K562 (cell line): ENCODE results near the gene SIGMAR1. TPM values are rescaled to one million over a fixed set of nuclear protein-coding genes. Genes with fewer than 3 reads are reported as not detected.

Source experiments
- ATAC-seq: fragments of 200-7000 bp; cut with Tn5 transposase; 3 replicates; pipeline ENCODE4 v1.9.1; 2020; ENCODE audit warnings: moderate library complexity
- BruUV-seq: library from RNA; stranded (reverse); fragments of 400-500 nt; replicated peaks from 2 replicates; lab custom pipeline; 2021; lab: Mats Ljungman, UMichigan
- CTCF ChIA-PET: fragments of 300-600 bp; formaldehyde crosslinking; extraction: SDS; loops from one replicate; lab custom pipeline; 2021; ENCODE audit warnings: low intra/inter-chr PET ratio; lab: Yijun Ruan, JAX
- POLR2A ChIA-PET: fragments of 300-600, 350-650 bp; sonication (Branson Sonifier 250); formaldehyde crosslinking; extraction: SDS; loops from one replicate; lab custom pipeline; 2021; ENCODE audit warnings: antibody characterized with exemption, inconsistent platforms; lab: Yijun Ruan, JAX
- DNase-seq, 4 experiments: peaks; one replicate each; pipeline versions ENCODE4 v3.0.0 to v3.0.0-alpha.2; 2011 to 2018; ENCODE audit warnings: low spot score in 3 of 4, mixed read lengths in 3 of 4; ENCODE audit errors: extremely low read depth in 1 of 4
- FAIRE-seq: peaks from 2 replicates; lab custom pipeline; 2011; peaks lifted over from hg19 to GRCh38; lab: Jason Lieb, UNC
- H2AFZ ChIP-seq: 2 replicates; pipeline ENCODE4 v1.6.0; 2011; ENCODE audit warnings: low read depth, low read length, control low read depth, inconsistent platforms
- H3K27ac ChIP-seq: fragments of 200-600 bp; 3 replicates; pipeline ENCODE4 v1.8.0; 2011; ENCODE audit warnings: low read depth, mild to moderate bottlenecking, control low read depth, inconsistent platforms, low read length, moderate library complexity, mixed read lengths; ENCODE audit errors: extremely low read depth
- H3K27me3 ChIP-seq, 2 experiments: fragments of 300-600 bp in 1 of 2; 2 replicates in 1 of 2; 3 replicates in 1 of 2; pipeline versions ENCODE4 v1.6.0 to v1.8.0; 2011; ENCODE audit warnings: inconsistent platforms in 2 of 2, low read length in 2 of 2, mild to moderate bottlenecking in 1 of 2, mixed read lengths in 1 of 2, moderate library complexity in 1 of 2; ENCODE audit not compliant: control insufficient read depth in 2 of 2, insufficient read depth in 2 of 2
- H3K36me3 ChIP-seq: fragments of 300-600 bp; 3 replicates; pipeline ENCODE4 v1.8.0; 2011; ENCODE audit warnings: mild to moderate bottlenecking, low read length, inconsistent platforms; ENCODE audit not compliant: control insufficient read depth, insufficient read depth
- H3K4me1 ChIP-seq, 2 experiments: fragments of 200-600 bp in 1 of 2; replicated peaks in 1 of 2; 2 replicates in 1 of 2; 3 replicates in 1 of 2; pipeline versions ENCODE4 v1.5.1 to v1.8.0; 2011; ENCODE audit warnings: inconsistent platforms in 2 of 2, low read length in 2 of 2, mild to moderate bottlenecking in 1 of 2, mixed read lengths in 1 of 2, moderate library complexity in 1 of 2; ENCODE audit not compliant: control insufficient read depth in 2 of 2, insufficient read depth in 2 of 2
- H3K4me2 ChIP-seq: 2 replicates; pipeline ENCODE4 v1.6.1; 2011; ENCODE audit warnings: low read length, control low read depth, inconsistent platforms, mixed read lengths; ENCODE audit not compliant: insufficient read depth
- H3K4me3 ChIP-seq: fragments of 200-600 bp; sonication (generic), shearing (Covaris generic); 2 replicates; pipeline ENCODE4 v1.5.1; 2016; ENCODE audit warnings: control low read depth, inconsistent platforms
- H3K79me2 ChIP-seq: fragments of 200-600 bp; 3 replicates; pipeline ENCODE4 v1.8.0; 2011; ENCODE audit warnings: low read length, inconsistent platforms; ENCODE audit not compliant: control insufficient read depth, insufficient read depth
- H3K9ac ChIP-seq, 2 experiments: 2 replicates each; pipeline versions ENCODE4 v1.6.0 to v1.6.1; 2011; ENCODE audit warnings: low read depth in 2 of 2, low read length in 2 of 2, control low read depth in 1 of 2, inconsistent platforms in 1 of 2, mild to moderate bottlenecking in 1 of 2, mixed read lengths in 1 of 2; ENCODE audit not compliant: insufficient read depth in 1 of 2
- H3K9me1 ChIP-seq: one replicate; pipeline ENCODE4 v1.6.0; 2011; ENCODE audit warnings: inconsistent platforms, mild to moderate bottlenecking, low read length, moderate library complexity; ENCODE audit not compliant: control insufficient read depth, insufficient read depth
- H3K9me3 ChIP-seq: replicated peaks from 2 replicates; pipeline ENCODE4 v1.5.1; 2011; ENCODE audit warnings: low read depth, low read length, inconsistent platforms; ENCODE audit not compliant: control insufficient read depth, insufficient read depth
- H4K20me1 ChIP-seq: replicated peaks from 2 replicates; pipeline ENCODE4 v1.6.1; 2011; ENCODE audit warnings: low read length, inconsistent platforms, mixed read lengths; ENCODE audit not compliant: control insufficient read depth, insufficient read depth
- ATF1 ChIP-seq, 2 experiments: fragments of 450-650 bp in 1 of 2; IDR thresholded peaks; 2 replicates each; pipeline ENCODE4 v1.6.1; 2016; ENCODE audit warnings: missing compliant biosample characterization in 1 of 2, missing genetic modification characterization in 1 of 2
- BMI1 ChIP-seq: fragments of 150-350 bp; IDR thresholded peaks from 2 replicates; pipeline ENCODE4 v1.6.1; 2014; ENCODE audit warnings: low read length
- CREB1 ChIP-seq, 2 experiments: sonication (generic) in 1 of 2; formaldehyde crosslinking in 1 of 2; IDR thresholded peaks; 2 replicates each; pipeline versions ENCODE4 v1.6.1 to v1.8.0; 2012 to 2022; ENCODE audit warnings: inconsistent platforms in 1 of 2, mild to moderate bottlenecking in 1 of 2, missing genetic modification reagents in 1 of 2, moderate library complexity in 1 of 2
- EHMT2 ChIP-seq: fragments of 450-650 bp; IDR thresholded peaks from 2 replicates; pipeline ENCODE4 v1.6.1; 2018; ENCODE audit warnings: antibody characterized with exemption
- ETV5 ChIP-seq: sonication (generic); formaldehyde crosslinking; IDR thresholded peaks from 2 replicates; pipeline ENCODE4 v1.4.0; 2020; ENCODE audit warnings: low read depth, mild to moderate bottlenecking, missing genetic modification reagents
- GABPB1 ChIP-seq: sonication (generic); formaldehyde crosslinking; IDR thresholded peaks from 2 replicates; pipeline ENCODE4 v1.8.0; 2022; ENCODE audit warnings: mild to moderate bottlenecking, missing genetic modification reagents
- JUND ChIP-seq, 2 experiments: IDR thresholded peaks; 2 replicates in 1 of 2; 3 replicates in 1 of 2; pipeline ENCODE4 v1.6.1; 2011; ENCODE audit warnings: borderline replicate concordance in 2 of 2, low read depth in 2 of 2, low read length in 2 of 2, improper control_type of control experiment in 1 of 2, missing biosample characterization in 1 of 2, missing genetic modification characterization in 1 of 2, missing genetic modification reagents in 1 of 2
- MYBL2 ChIP-seq, 2 experiments: fragments of 450-650 bp in 1 of 2; sonication (generic) in 1 of 2; formaldehyde crosslinking in 1 of 2; IDR thresholded peaks; 2 replicates each; pipeline versions ENCODE4 v1.6.1 to v1.8.1; 2017 to 2022; ENCODE audit warnings: borderline replicate concordance in 1 of 2, inconsistent platforms in 1 of 2, low read depth in 1 of 2, mild to moderate bottlenecking in 1 of 2, missing genetic modification reagents in 1 of 2, moderate library complexity in 1 of 2
- PCBP1 ChIP-seq: fragments of 200-400 bp; formaldehyde crosslinking; IDR thresholded peaks from 2 replicates; pipeline ENCODE4 v1.6.1; 2018; ENCODE audit warnings: mild to moderate bottlenecking, low read depth, low read length; ENCODE audit not compliant: poor library complexity, severe bottlenecking
- PHF8 ChIP-seq: fragments of 200-600 bp; sonication (generic); IDR thresholded peaks from 2 replicates; pipeline ENCODE4 v1.6.1; 2012; ENCODE audit warnings: mixed run types, mild to moderate bottlenecking, inconsistent platforms, low read length, moderate library complexity, borderline replicate concordance
- POLR2A ChIP-seq: fragments of 450-650 bp; conservative IDR thresholded peaks from 2 replicates; pipeline ENCODE4 v1.6.1; 2016
- POLR2G ChIP-seq: fragments of 200-400 bp; formaldehyde crosslinking; IDR thresholded peaks from 2 replicates; pipeline ENCODE4 v1.6.1; 2017; ENCODE audit warnings: low read depth, mild to moderate bottlenecking, antibody characterized with exemption, low read length, moderate library complexity
- RBFOX2 ChIP-seq: fragments of 200-400 bp; formaldehyde crosslinking; IDR thresholded peaks from 2 replicates; pipeline ENCODE4 v1.6.1; 2017; ENCODE audit warnings: low read depth, mild to moderate bottlenecking, low read length, moderate library complexity
- RBM25 ChIP-seq: fragments of 200-400 bp; formaldehyde crosslinking; IDR thresholded peaks from 2 replicates; pipeline ENCODE4 v1.6.1; 2018; ENCODE audit warnings: low read length, low read depth, moderate library complexity; ENCODE audit not compliant: severe bottlenecking
- SAFB2 ChIP-seq: fragments of 200-400 bp; formaldehyde crosslinking; IDR thresholded peaks from 2 replicates; pipeline ENCODE4 v1.6.1; 2018; ENCODE audit warnings: borderline replicate concordance, low read length, low read depth, moderate library complexity; ENCODE audit not compliant: severe bottlenecking
- SP2 ChIP-seq: IDR thresholded peaks from 2 replicates; pipeline ENCODE4 v1.6.1; 2011; ENCODE audit warnings: mild to moderate bottlenecking, low read depth, low read length, moderate library complexity; ENCODE audit not compliant: poor library complexity, severe bottlenecking; ENCODE audit errors: extremely low read depth
- TAF1 ChIP-seq: IDR thresholded peaks from 2 replicates; pipeline ENCODE4 v1.6.1; 2011; ENCODE audit warnings: mild to moderate bottlenecking, low read length, moderate library complexity; ENCODE audit not compliant: insufficient read depth, control insufficient read depth, severe bottlenecking; ENCODE audit errors: extremely low read depth
- XRCC4 ChIP-seq: IDR thresholded peaks from one replicate; pipeline ENCODE4 v1.6.1; 2011; ENCODE audit not compliant: insufficient read depth, insufficient read length; ENCODE audit errors: extremely low read depth
- ZFX ChIP-seq: sonication (generic); formaldehyde crosslinking; IDR thresholded peaks from 2 replicates; pipeline ENCODE4 v1.8.0; 2022; ENCODE audit warnings: mild to moderate bottlenecking, missing genetic modification reagents, moderate library complexity
- WGBS: fragments of 100-300 bp; shearing (Covaris generic); methylation state at CpG from one replicate; pipeline ENCODE4 v1.1.6; 2016; ENCODE audit warnings: low coverage, mixed read lengths; ENCODE audit not compliant: insufficient coverage; ENCODE audit errors: missing lambda C conversion rate; 5-methylcytosine and 5-hydroxymethylcytosine counted together
- in situ Hi-C: fragments of 300-500 bp; cut with MboI; formaldehyde crosslinking; loops from 4 replicates; pipeline ENCODE4 v1.15.0; 2018; ENCODE audit warnings: inconsistent platforms, mixed read lengths
- intact Hi-C: fragments of 100-400 bp; cut with micrococcal nuclease; formaldehyde crosslinking; loops from 2 replicates; pipeline ENCODE4 v1.14.2; 2022
- polyA plus RNA-seq, 8 experiments: library from polyadenylated mRNA; depleted of rRNA in 4 of 8; stranded (reverse) in 5 of 8; unstranded in 3 of 8; fragments of >200 nt; fragmentation: Nextera tagmentation in 2 of 8; fragmentation: Illumina TruSeq in 1 of 8; extraction: Ambion mirVana in 2 of 8; extraction: Trizol in 1 of 8; gene quantifications; 2 replicates each; pipeline versions ENCODE4 v1.2.1 to v1.2.3, GENCODE V29; 2011 to 2014; ENCODE audit warnings: inconsistent platforms in 1 of 8, missing spikeins in 1 of 8
- total RNA-seq, 7 experiments: library from RNA; depleted of rRNA in 6 of 7; stranded (reverse); fragments of >200 nt in 6 of 7; fragmentation: Illumina TruSeq in 2 of 7; extraction: Trizol in 2 of 7; gene quantifications; 2 replicates each; pipeline versions ENCODE4 v1.2.1 to v1.2.3, GENCODE V29; 2011 to 2021; ENCODE audit warnings: low replicate concordance in 1 of 7

The SIGMAR1 gene
- total and polyA plus RNA-seq, 9 of the 15 experiments (the other 6 are each of a cell fraction or from before 2014, with no cell fraction given), result 6.9 to 80.0 (median 35.2) TPM

DNA sequence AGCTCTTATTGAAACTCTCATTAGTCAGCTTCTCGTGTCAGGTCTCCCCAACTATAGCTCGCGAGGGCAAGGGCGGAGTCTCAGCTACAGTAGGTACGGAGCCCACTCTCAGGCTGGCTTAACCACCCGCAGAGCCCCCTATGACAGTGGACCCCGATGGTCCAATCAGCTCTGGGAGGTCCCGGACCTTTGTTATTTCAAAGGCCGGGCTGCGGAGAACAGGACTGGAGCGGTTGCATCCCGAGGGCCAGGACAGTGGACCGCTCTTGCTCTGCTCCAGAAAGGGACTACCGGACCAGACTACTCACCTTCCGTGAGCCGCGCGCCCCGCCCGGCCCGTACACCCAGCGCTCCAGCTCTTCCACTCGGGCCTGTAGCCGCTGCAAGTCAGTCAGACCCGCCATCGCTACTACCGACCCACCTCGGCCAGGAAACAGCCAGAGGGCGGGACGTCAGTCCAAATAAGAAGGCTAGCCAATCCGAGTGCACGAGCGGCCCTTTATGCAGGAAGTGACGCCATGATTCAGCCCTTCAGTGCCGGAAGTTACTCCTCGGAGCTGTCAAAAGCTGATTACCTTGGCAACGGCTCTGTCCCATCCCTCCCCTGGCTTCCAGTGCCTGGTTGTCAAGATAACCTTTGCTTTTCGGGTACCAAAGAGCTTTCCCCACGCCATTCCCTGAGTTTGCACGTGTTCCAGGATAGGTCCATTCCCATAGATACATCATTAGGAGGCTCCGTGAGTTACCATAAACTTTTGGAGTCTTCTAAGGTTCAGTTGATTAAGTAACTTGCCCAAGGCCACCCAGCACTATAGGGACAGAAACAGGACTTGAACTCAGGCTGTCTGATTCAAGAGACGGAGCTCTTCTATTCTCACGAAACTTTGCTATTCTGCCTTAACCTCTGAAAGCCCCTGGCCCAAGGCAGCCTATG, 17.3 kb downstream of the SIGMAR1 start, which contains the start of gene DCTN3:
TSS of gene DCTN3 (minus strand) at position 435 of the 934 bp plus-strand sequence. CDS start at position 404, 31 bp downstream.
- Histone ChIP-seq H3K9me3 (no peaks in the 10 kb centered on the region), H3K4me3 (peak within 1 kb of the TSS; percentile 65), H3K27me3 (peaks cover 0 to 7% of the 10 kb centered on the region in 2 experiments; a peak in 3 of 5 replicates), H3K79me2 (no peaks in the 10 kb centered on the region; the same call in 2 of the 3 replicates), H3K36me3 (peaks cover 13% of the 10 kb centered on the region; the same call in 1 of the 3 replicates), H3K27ac (peak within 1 kb of the TSS; percentile 1; the same call in 1 of the 3 replicates), H2AFZ (peak within 1 kb of the TSS; percentile 98), H3K4me2 (peak within 1 kb of the TSS; percentile 83), H3K9ac (peak within 1 kb of the TSS; percentile 55 to 89), H3K9me1 (no peaks in the 10 kb centered on the region), H4K20me1 (no peaks in the 10 kb centered on the region), H3K4me1 (peaks cover 5 to 11% of the 10 kb centered on the region in 2 experiments; a peak in 3 of 5 replicates)
- 6% methylated on average over 32 of the region's 43 CpGs for WGBS
- CTCF ChIA-PET, result no interaction called here
- intact Hi-C loops (no loop called here), in situ Hi-C loops (no loop called here)
- TSS peak; percentile 65 for BruUV-seq
- FAIRE-seq (peak; percentile 100), ATAC-seq (peak; percentile 99), DNase-seq (peak; percentile 88 to 94 (median 91))
- POLR2A ChIA-PET, result interaction anchor here (0.6 to 0.9 kb wide), 5 partner anchors 9 to 1705 kb away, joined by 3 to 4 read pairs (median 3); partner anchors contain the start of genes GALT and RPP25L
- TF ChIP-seq BMI1 (peak; percentile 66), PHF8 (peak; percentile 78; the same call in 1 of the 2 replicates), ETV5 (CRISPR knock-in tag) (no peak), TAF1 (peak; percentile 45), ZFX (peak; percentile 75), GABPB1 (CRISPR knock-in tag) (peak; percentile 90), POLR2G (peak; percentile 85), CREB1 (IDR thresholded peaks at IDR 0.05) (peak; percentile 73), CREB1 (CRISPR knock-in tag; IDR thresholded peaks at IDR 0.05) (peak; percentile 84), ATF1 (CRISPR knock-in tag; IDR thresholded peaks at IDR 0.05) (no peak), ATF1 (tag; IDR thresholded peaks at IDR 0.05) (peak; percentile 84), SAFB2 (no peak), POLR2A (peak; percentile 71), XRCC4 (no peak), JUND (IDR thresholded peaks at IDR 0.05; ENCODE audit: borderline replicate concordance, low read depth, low read length) (peak; percentile 56), JUND (tag; IDR thresholded peaks at IDR 0.05; ENCODE audit: borderline replicate concordance, low read depth, low read length) (peak; percentile 30; the same call in 1 of the 3 replicates), PCBP1 (no peak), RBM25 (peak; percentile 33), SP2 (peak; percentile 39), MYBL2 (IDR thresholded peaks at IDR 0.05; ENCODE audit: low read depth) (peak; percentile 54; the same call in 1 of the 2 replicates), MYBL2 (CRISPR knock-in tag; IDR thresholded peaks at IDR 0.05; ENCODE audit: borderline replicate concordance) (no peak), EHMT2 (peak; percentile 86), RBFOX2 (peak; percentile 81)
